GM12892 (cell line): ENCODE measurements around the gene PODXL.

Source experiments
- POLR2A ChIP-seq: IDR thresholded peaks from 2 replicates; pipeline ENCODE4 v1.6.1; 2011; ENCODE audit warnings: low read depth, low read length, control low read depth
- POLR2AphosphoS5 ChIP-seq: IDR thresholded peaks from 2 replicates; pipeline ENCODE4 v1.6.1; 2011; ENCODE audit warnings: low read depth, low read length, control low read depth
- TAF1 ChIP-seq: IDR thresholded peaks from 2 replicates; pipeline ENCODE4 v1.6.1; 2011; ENCODE audit warnings: low read depth, mild to moderate bottlenecking, control low read depth, low read length, borderline replicate concordance

- TF ChIP-seq POLR2A (no peak), POLR2AphosphoS5 (no peak), TAF1 (no peak)
Observed at GRCh38 chr7:131556909-131557651, 652 bp upstream of the PODXL start.
